Caco-2 (cell line): Measurements from ENCODE around the gene MAP1B. TPM values are rescaled to one million over a fixed set of nuclear protein-coding genes. Genes with fewer than 3 reads are reported as not detected.

Experiments
- BruUV-seq: library from RNA; stranded (reverse); fragments of 400-500 nt; replicated peaks from 2 replicates; lab custom pipeline; 2021; lab: Mats Ljungman, UMichigan
- CTCF ChIA-PET: fragments of 300-600 bp; sonication (Branson Sonifier 250); formaldehyde crosslinking; loops from one replicate; lab custom pipeline; 2022; ENCODE audit warnings: antibody characterized with exemption; lab: Charles Lee
- POLR2A ChIA-PET: fragments of 300-600 bp; sonication (Branson Sonifier 250); formaldehyde crosslinking; loops from one replicate; lab custom pipeline; 2022; ENCODE audit warnings: antibody characterized with exemption; lab: Charles Lee
- DNase-seq, 2 experiments: peaks; one replicate each; pipeline versions ENCODE4 v3.0.0 to v3.0.0-alpha.2; 2020 to 2022
- H3K27me3 ChIP-seq: replicated peaks from 2 replicates; pipeline ENCODE4 v1.6.0; 2011; ENCODE audit warnings: low read length; ENCODE audit not compliant: control insufficient read depth, insufficient read depth
- H3K36me3 ChIP-seq: 2 replicates; pipeline ENCODE4 v1.5.1; 2011; ENCODE audit warnings: low read length; ENCODE audit not compliant: control insufficient read depth, insufficient read depth
- H3K4me1 ChIP-seq: fragments of 250-450 bp; sonication (Bioruptor Pico); 2 replicates; pipeline ENCODE4 v1.5.1; 2020; ENCODE audit warnings: mild to moderate bottlenecking
- H3K4me3 ChIP-seq: 2 replicates; pipeline ENCODE4 v1.5.1; 2011; ENCODE audit warnings: low read depth, mild to moderate bottlenecking, control low read depth, low read length
- H3K9me3 ChIP-seq: fragments of 250-450 bp; sonication (Bioruptor Pico); 2 replicates; pipeline ENCODE4 v1.5.1; 2020; ENCODE audit warnings: mild to moderate bottlenecking, moderate library complexity
- H3K27ac Mint-ChIP-seq: one replicate; pipeline ENCODE4 v1.8.0; 2022; ENCODE audit warnings: mixed read lengths; ENCODE audit not compliant: unreplicated experiment
- H3K27me3 Mint-ChIP-seq: one replicate; pipeline ENCODE4 v1.8.0; 2022; ENCODE audit warnings: mixed read lengths; ENCODE audit not compliant: insufficient read depth, unreplicated experiment
- H3K36me3 Mint-ChIP-seq: one replicate; pipeline ENCODE4 v1.8.0; 2022; ENCODE audit warnings: mild to moderate bottlenecking, mixed read lengths; ENCODE audit not compliant: insufficient read depth, unreplicated experiment
- H3K4me1 Mint-ChIP-seq: one replicate; pipeline ENCODE4 v1.8.0; 2022; ENCODE audit warnings: low read depth, mixed read lengths; ENCODE audit not compliant: unreplicated experiment
- H3K4me3 Mint-ChIP-seq: one replicate; pipeline ENCODE4 v1.8.0; 2022; ENCODE audit warnings: mild to moderate bottlenecking, moderate library complexity, mixed read lengths; ENCODE audit not compliant: unreplicated experiment
- H3K9me3 Mint-ChIP-seq: one replicate; pipeline ENCODE4 v1.8.0; 2022; ENCODE audit warnings: mixed read lengths; ENCODE audit not compliant: unreplicated experiment
- intact Hi-C: fragments of 100-400 bp; cut with micrococcal nuclease; formaldehyde crosslinking; loops from one replicate; pipeline ENCODE4 v1.10.0; 2022; ENCODE audit not compliant: unreplicated experiment
- total RNA-seq: library from RNA; stranded (reverse); gene quantifications from 2 replicates; pipeline ENCODE4 v1.2.3, GENCODE V29; 2022
- TF ChIP-seq, protein P1 (sequence below), 2 experiments: fragments of 200-600 bp in 1 of 2; IDR thresholded peaks; 1 replicate in 1 of 2; 2 replicates in 1 of 2; pipeline versions ENCODE4 v1.5.1 to v1.8.0; 2011 to 2022; ENCODE audit warnings: antibody characterized with exemption in 1 of 2, control low read depth in 1 of 2, inconsistent platforms in 1 of 2, low read depth in 1 of 2, low read length in 1 of 2, mild to moderate bottlenecking in 1 of 2, moderate library complexity in 1 of 2; ENCODE audit not compliant: insufficient read depth in 1 of 2, severe bottlenecking in 1 of 2, unreplicated experiment in 1 of 2

The MAP1B gene
- total RNA-seq, 1 experiment from 2014 or later: 0.66 TPM

DNA sequence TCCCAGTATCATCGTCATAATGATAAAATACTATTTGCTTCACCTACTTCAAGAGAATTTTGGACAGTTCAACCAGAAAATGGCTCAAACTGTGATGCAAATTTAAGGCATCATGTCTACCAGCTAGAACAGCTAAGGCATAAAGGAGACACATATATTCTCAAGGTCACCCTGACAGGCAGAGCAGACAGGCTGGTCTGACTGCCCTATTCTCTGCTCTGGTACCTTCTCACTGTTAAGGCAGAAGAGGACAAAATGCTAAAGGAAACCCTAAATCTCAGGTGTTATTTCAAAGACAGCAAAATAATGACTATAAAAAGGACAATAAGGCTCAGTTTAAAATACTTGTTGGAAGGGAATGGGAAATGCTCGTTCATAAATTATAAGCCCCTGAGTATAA is 125.6 kb downstream of the MAP1B start:
- CTCF ChIA-PET: no interaction called here
- no peaks in the 10 kb centered on the region; the same call in none of the 2 replicates for H3K36me3 ChIP-seq
- H3K36me3 Mint-ChIP-seq: peaks cover 27% of the 10 kb centered on the region

DNA sequence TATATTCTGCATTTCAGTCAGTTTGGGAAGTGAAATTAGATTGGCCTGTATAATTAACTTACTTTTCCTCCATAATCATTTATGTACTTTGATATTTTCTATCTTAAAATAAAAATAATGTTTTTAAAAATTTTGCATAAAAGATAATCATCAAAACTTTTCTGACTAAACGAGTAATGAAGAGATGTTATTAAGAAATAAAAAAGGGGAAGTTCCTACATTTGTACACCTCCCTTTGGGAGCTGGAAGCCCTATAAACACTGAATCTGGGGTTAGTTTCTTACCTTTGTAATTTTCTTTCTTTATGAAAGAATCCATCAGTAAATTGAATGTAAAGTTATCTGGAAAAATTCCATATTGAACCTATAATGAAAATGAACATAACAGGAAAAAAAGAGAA is 126.6 kb downstream of the MAP1B start:
- no peak overlapping the region for H3K4me3 Mint-ChIP-seq
- no peaks in the 10 kb centered on the region for H3K27me3 Mint-ChIP-seq
- intact Hi-C loops: no loop called here
- Histone ChIP-seq H3K27me3 (no peaks in the 10 kb centered on the region), H3K4me1 (no peaks in the 10 kb centered on the region; the same call in 1 of the 2 replicates), H3K36me3 (no peaks in the 10 kb centered on the region; the same call in none of the 2 replicates), H3K4me3 (no peak overlapping the region), H3K9me3 (no peaks in the 10 kb centered on the region)
- DNase-seq: no peak
- TF ChIP-seq, protein P1, sequence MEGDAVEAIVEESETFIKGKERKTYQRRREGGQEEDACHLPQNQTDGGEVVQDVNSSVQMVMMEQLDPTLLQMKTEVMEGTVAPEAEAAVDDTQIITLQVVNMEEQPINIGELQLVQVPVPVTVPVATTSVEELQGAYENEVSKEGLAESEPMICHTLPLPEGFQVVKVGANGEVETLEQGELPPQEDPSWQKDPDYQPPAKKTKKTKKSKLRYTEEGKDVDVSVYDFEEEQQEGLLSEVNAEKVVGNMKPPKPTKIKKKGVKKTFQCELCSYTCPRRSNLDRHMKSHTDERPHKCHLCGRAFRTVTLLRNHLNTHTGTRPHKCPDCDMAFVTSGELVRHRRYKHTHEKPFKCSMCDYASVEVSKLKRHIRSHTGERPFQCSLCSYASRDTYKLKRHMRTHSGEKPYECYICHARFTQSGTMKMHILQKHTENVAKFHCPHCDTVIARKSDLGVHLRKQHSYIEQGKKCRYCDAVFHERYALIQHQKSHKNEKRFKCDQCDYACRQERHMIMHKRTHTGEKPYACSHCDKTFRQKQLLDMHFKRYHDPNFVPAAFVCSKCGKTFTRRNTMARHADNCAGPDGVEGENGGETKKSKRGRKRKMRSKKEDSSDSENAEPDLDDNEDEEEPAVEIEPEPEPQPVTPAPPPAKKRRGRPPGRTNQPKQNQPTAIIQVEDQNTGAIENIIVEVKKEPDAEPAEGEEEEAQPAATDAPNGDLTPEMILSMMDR (IDR thresholded peaks at IDR 0.05; ENCODE audit: insufficient read depth in 1 of 2, low read depth in 1 of 2, low read length in 1 of 2, severe bottlenecking in 1 of 2, unreplicated experiment in 1 of 2): no peak
- H3K4me1 Mint-ChIP-seq: no peaks in the 10 kb centered on the region
- no TSS peak for BruUV-seq
- CTCF ChIA-PET: no interaction called here
- H3K27ac Mint-ChIP-seq: no peak overlapping the region
- H3K36me3 Mint-ChIP-seq: peaks cover 27% of the 10 kb centered on the region
- no peaks in the 10 kb centered on the region for H3K9me3 Mint-ChIP-seq
- POLR2A ChIA-PET: no interaction called here

More for the DNA sequence above, 125.6 kb downstream of the MAP1B start:
- H3K4me1 Mint-ChIP-seq: no peaks in the 10 kb centered on the region
- Histone ChIP-seq H3K4me1 (no peaks in the 10 kb centered on the region; the same call in 1 of the 2 replicates), H3K9me3 (no peaks in the 10 kb centered on the region), H3K27me3 (no peaks in the 10 kb centered on the region), H3K4me3 (no peak overlapping the region)
- no peaks in the 10 kb centered on the region for H3K9me3 Mint-ChIP-seq
- POLR2A ChIA-PET: no interaction called here
- no peak overlapping the region for H3K4me3 Mint-ChIP-seq
- intact Hi-C loops: no loop called here
- DNase-seq: no peak
- no TSS peak for BruUV-seq
- H3K27me3 Mint-ChIP-seq: no peaks in the 10 kb centered on the region
- TF ChIP-seq, protein P1 (IDR thresholded peaks at IDR 0.05; ENCODE audit: insufficient read depth in 1 of 2, low read depth in 1 of 2, low read length in 1 of 2, severe bottlenecking in 1 of 2, unreplicated experiment in 1 of 2): no peak
- H3K27ac Mint-ChIP-seq: no peak overlapping the region

DNA sequence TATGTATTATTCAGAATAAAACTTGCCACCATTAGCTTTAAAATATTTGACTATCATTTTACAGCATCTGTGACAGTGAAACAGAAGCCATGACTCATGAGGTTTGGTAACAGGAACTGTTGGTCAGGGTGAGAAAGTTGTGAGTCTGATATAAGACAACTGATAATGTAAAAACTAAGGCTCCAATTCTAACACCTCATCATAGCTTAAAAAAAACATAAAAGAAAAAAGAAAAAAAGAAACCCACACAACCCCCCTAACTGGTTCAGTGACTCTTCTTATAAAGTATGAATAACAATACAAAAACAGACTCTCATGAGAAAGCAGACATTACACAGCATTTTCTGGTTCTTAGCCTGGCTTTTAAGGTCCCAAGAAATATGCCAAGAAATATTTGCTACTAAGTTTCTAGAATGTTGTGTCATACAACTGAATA is 127.0 kb downstream of the MAP1B start:
- Mint-ChIP-seq H3K27ac (no peak overlapping the region), H3K4me3 (no peak overlapping the region), H3K36me3 (peaks cover 27% of the 10 kb centered on the region), H3K4me1 (no peaks in the 10 kb centered on the region), H3K9me3 (no peaks in the 10 kb centered on the region), H3K27me3 (no peaks in the 10 kb centered on the region)
- POLR2A ChIA-PET: no interaction called here
- intact Hi-C loops: no loop called here
- Histone ChIP-seq H3K27me3 (no peaks in the 10 kb centered on the region), H3K4me3 (no peak overlapping the region), H3K9me3 (no peaks in the 10 kb centered on the region), H3K4me1 (no peaks in the 10 kb centered on the region; the same call in 1 of the 2 replicates), H3K36me3 (no peaks in the 10 kb centered on the region; the same call in none of the 2 replicates)
- BruUV-seq: no TSS peak
- TF ChIP-seq, protein P1 (IDR thresholded peaks at IDR 0.05; ENCODE audit: insufficient read depth in 1 of 2, low read depth in 1 of 2, low read length in 1 of 2, severe bottlenecking in 1 of 2, unreplicated experiment in 1 of 2): no peak
- DNase-seq: no peak
- CTCF ChIA-PET: no interaction called here
